Vagina (tissue), 2 donors: ENCODE results near the gene CHPT1. TPM values are rescaled to one million over a fixed set of nuclear protein-coding genes. Genes with fewer than 3 reads are reported as not detected.

Source experiments
- DNase-seq, 2 donors: peaks; one replicate each; pipeline ENCODE4 v3.0.0-alpha.2; 2017; ENCODE audit errors: extremely low spot score in 2 of 2
- H3K27ac ChIP-seq: fragments of 200-600 bp; sonication (generic); one replicate; pipeline ENCODE4 v1.5.1; 2019
- H3K27me3 ChIP-seq: fragments of 200-600 bp; sonication (generic); one replicate; pipeline ENCODE4 v1.5.1; 2019
- H3K36me3 ChIP-seq, 2 donors: fragments of 200-600 bp; sonication (generic); one replicate each; pipeline ENCODE4 v1.5.1; 2017 to 2019
- H3K4me1 ChIP-seq: fragments of 200-600 bp; sonication (generic); one replicate; pipeline ENCODE4 v1.5.1; 2019
- H3K4me3 ChIP-seq, 2 donors: fragments of 200-600 bp; sonication (generic); 1 replicate in 1 of 2; 2 replicates in 1 of 2; pipeline ENCODE4 v1.5.1; 2016 to 2019
- H3K9me3 ChIP-seq: fragments of 200-600 bp; sonication (generic); one replicate; pipeline ENCODE4 v1.5.1; 2019
- CTCF ChIP-seq, 3 experiments: fragments of 450-650 bp in 2 of 3; fragments of 200-600 bp in 1 of 3; sonication (generic) in 1 of 3; IDR thresholded peaks; one replicate each; pipeline ENCODE4 v1.5.1; 2017 to 2019; ENCODE audit warnings: antibody characterized with exemption in 3 of 3, mild to moderate bottlenecking in 2 of 3, moderate library complexity in 2 of 3
- POLR2A ChIP-seq, 2 donors: fragments of 450-650 bp; IDR thresholded peaks; one replicate each; pipeline ENCODE4 v1.6.1; 2017; ENCODE audit warnings: antibody characterized with exemption in 2 of 2, mild to moderate bottlenecking in 2 of 2, moderate library complexity in 2 of 2
- POLR2AphosphoS5 ChIP-seq, 2 donors: sonication (generic); formaldehyde crosslinking; IDR thresholded peaks; one replicate each; pipeline ENCODE4 v1.9.0; 2017; ENCODE audit warnings: antibody characterized with exemption in 2 of 2, mild to moderate bottlenecking in 2 of 2, low read depth in 1 of 2; ENCODE audit not compliant: insufficient read depth in 1 of 2
- intact Hi-C: fragments of 100-400 bp; cut with DNase I; formaldehyde crosslinking; loops from one replicate; pipeline ENCODE4 v1.15.1; 2023
- total RNA-seq: library from RNA; depleted of rRNA; stranded (reverse); fragments of >200 nt; gene quantifications from one replicate; pipeline ENCODE4 v1.2.3, GENCODE V29; 2016

CHPT1 gene
- total RNA-seq, 1 donor from 2014 or later, result 84.7 TPM

- peaks cover 0 to 22% of the 10 kb centered on the region in 2 donors for H3K36me3 ChIP-seq
- no peaks in the 10 kb centered on the region for H3K27me3 ChIP-seq
- H3K4me1 ChIP-seq, result no peaks in the 10 kb centered on the region
- H3K9me3 ChIP-seq, result no peaks in the 10 kb centered on the region
- intact Hi-C loops, result no loop called here
- TF ChIP-seq POLR2A (IDR thresholded peaks at IDR 0.05), result no peak
- no peak for TF ChIP-seq POLR2AphosphoS5 (IDR thresholded peaks at IDR 0.05; ENCODE audit: insufficient read depth in 1 of 2, low read depth in 1 of 2)
- TF ChIP-seq CTCF (IDR thresholded peaks at IDR 0.05), result no peak
- DNase-seq, result no peak
- no peak within 1 kb of the TSS for H3K4me3 ChIP-seq
- no peak within 1 kb of the TSS for H3K27ac ChIP-seq
These were observed 41.7 kb downstream of the CHPT1 start, which contains the start of gene SYCP3 for GRCh38 chr12:101738920-101739665. TSS of gene SYCP3 (minus strand) at chr12:101739462. CDS start at chr12:101737935, 1,527 bp downstream.

- Histone ChIP-seq H3K4me1 (no peaks in the 10 kb centered on the region), H3K4me3 (no peak overlapping the region), H3K36me3 (peaks cover 0 to 28% of the 10 kb centered on the region in 2 donors), H3K27me3 (no peaks in the 10 kb centered on the region), H3K9me3 (no peaks in the 10 kb centered on the region), H3K27ac (no peak overlapping the region)
- intact Hi-C loops, result no loop called here
- DNase-seq, result no peak
- TF ChIP-seq CTCF (IDR thresholded peaks at IDR 0.05) (no peak), POLR2AphosphoS5 (IDR thresholded peaks at IDR 0.05; ENCODE audit: insufficient read depth in 1 of 2, low read depth in 1 of 2) (no peak), POLR2A (IDR thresholded peaks at IDR 0.05) (no peak)
These were observed 43.1 kb downstream of the CHPT1 start for GRCh38 chr12:101740566-101740965.

GRCh38 chr12:101740980-101741379 is 43.5 kb downstream of the CHPT1 start:
- H3K27me3 ChIP-seq, result no peaks in the 10 kb centered on the region

GRCh38 chr12:101743242-101743641 is 45.8 kb downstream of the CHPT1 start:
- Histone ChIP-seq H3K4me3 (no peak overlapping the region), H3K4me1 (no peaks in the 10 kb centered on the region), H3K27ac (no peak overlapping the region), H3K27me3 (no peaks in the 10 kb centered on the region), H3K9me3 (no peaks in the 10 kb centered on the region), H3K36me3 (peaks cover 0 to 41% of the 10 kb centered on the region in 2 donors)
- intact Hi-C loops, result no loop called here
- no peak for DNase-seq
- TF ChIP-seq POLR2AphosphoS5 (IDR thresholded peaks at IDR 0.05; ENCODE audit: insufficient read depth in 1 of 2, low read depth in 1 of 2) (no peak), CTCF (IDR thresholded peaks at IDR 0.05) (no peak), POLR2A (IDR thresholded peaks at IDR 0.05) (no peak)

More at GRCh38 chr12:101740980-101741379, 43.5 kb downstream of the CHPT1 start:
- DNase-seq, result no peak
- no peak overlapping the region for H3K4me3 ChIP-seq
- H3K9me3 ChIP-seq, result no peaks in the 10 kb centered on the region
- peaks cover 0 to 32% of the 10 kb centered on the region in 2 donors for H3K36me3 ChIP-seq
- TF ChIP-seq POLR2AphosphoS5 (IDR thresholded peaks at IDR 0.05; ENCODE audit: insufficient read depth in 1 of 2, low read depth in 1 of 2), result no peak
- H3K27ac ChIP-seq, result no peak overlapping the region
- intact Hi-C loops, result no loop called here
- no peaks in the 10 kb centered on the region for H3K4me1 ChIP-seq

GRCh38 chr12:101743724-101744472 is 46.5 kb downstream of the CHPT1 start:
- no peak for TF ChIP-seq CTCF (IDR thresholded peaks at IDR 0.05)
- Histone ChIP-seq H3K4me3 (no peak overlapping the region), H3K27me3 (no peaks in the 10 kb centered on the region), H3K4me1 (no peaks in the 10 kb centered on the region), H3K9me3 (no peaks in the 10 kb centered on the region), H3K27ac (no peak overlapping the region), H3K36me3 (peaks cover 0 to 41% of the 10 kb centered on the region in 2 donors)
- intact Hi-C loops, result no loop called here
- no peak for DNase-seq
